Choroid plexus epithelial cell (primary cell): Measurements from ENCODE around the gene GPM6B.
A peak's percentile ranks its signal among the peaks of the same experiment; 100 is the strongest.

ENCODE experiments used
- DNase-seq: peaks from one replicate; pipeline ENCODE4 v3.0.0-alpha.2; 2010; ENCODE audit warnings: low read depth
- H3K4me3 ChIP-seq: 2 replicates; pipeline ENCODE4 v1.5.1; 2011; ENCODE audit warnings: low read depth, mild to moderate bottlenecking, control low read depth, low read length, moderate library complexity
- TF ChIP-seq, protein P1 (sequence below): conservative IDR thresholded peaks from 2 replicates; pipeline ENCODE4 v1.5.1; 2011; ENCODE audit warnings: low read depth, mild to moderate bottlenecking, control low read depth, inconsistent platforms, low read length, moderate library complexity

GPM6B gene

DNA sequence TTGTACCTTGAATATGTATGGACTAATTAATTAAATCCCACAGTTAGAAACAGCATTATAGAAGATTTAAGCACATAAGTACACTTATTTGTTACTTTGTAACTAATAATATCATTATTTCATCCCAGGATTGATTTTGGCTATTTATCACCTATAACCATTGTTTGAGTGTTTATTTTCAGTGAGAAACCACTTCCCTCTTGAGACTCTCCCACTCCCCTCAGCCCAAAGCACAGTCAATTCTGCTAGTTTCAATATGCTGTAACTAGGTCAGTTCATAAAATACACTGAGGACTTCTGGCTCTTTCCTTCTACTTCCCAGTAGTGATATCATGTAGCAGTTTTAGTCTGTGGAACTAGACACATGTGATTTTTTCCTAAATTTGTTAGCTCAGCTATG is 66.1 kb downstream of the GPM6B start:
- TF ChIP-seq, protein P1, sequence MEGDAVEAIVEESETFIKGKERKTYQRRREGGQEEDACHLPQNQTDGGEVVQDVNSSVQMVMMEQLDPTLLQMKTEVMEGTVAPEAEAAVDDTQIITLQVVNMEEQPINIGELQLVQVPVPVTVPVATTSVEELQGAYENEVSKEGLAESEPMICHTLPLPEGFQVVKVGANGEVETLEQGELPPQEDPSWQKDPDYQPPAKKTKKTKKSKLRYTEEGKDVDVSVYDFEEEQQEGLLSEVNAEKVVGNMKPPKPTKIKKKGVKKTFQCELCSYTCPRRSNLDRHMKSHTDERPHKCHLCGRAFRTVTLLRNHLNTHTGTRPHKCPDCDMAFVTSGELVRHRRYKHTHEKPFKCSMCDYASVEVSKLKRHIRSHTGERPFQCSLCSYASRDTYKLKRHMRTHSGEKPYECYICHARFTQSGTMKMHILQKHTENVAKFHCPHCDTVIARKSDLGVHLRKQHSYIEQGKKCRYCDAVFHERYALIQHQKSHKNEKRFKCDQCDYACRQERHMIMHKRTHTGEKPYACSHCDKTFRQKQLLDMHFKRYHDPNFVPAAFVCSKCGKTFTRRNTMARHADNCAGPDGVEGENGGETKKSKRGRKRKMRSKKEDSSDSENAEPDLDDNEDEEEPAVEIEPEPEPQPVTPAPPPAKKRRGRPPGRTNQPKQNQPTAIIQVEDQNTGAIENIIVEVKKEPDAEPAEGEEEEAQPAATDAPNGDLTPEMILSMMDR = no peak
- H3K4me3 ChIP-seq = no peak overlapping the region
- DNase-seq = no peak

DNA sequence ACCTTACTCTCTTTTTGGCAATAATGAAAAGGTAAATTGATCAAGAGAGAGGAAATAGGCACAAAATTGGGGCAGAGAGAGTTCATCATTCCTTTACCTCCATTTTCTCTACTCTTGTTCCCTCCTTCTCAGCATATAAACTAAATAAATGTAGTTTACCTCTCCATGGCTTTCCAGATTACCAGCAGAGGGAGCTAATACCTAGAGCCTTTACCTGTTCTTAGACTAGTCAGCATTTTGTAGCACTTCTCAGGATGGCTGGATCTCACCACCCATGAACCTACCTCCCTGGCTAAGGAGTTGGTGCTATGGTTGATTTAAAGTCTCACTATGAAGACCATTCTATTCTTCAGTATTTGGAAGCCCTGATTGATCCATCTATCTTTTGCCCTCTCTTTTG is 66.7 kb downstream of the GPM6B start:
- DNase-seq = peak; percentile 56
- TF ChIP-seq, protein P1 = peak; percentile 62
- no peak overlapping the region for H3K4me3 ChIP-seq

DNA sequence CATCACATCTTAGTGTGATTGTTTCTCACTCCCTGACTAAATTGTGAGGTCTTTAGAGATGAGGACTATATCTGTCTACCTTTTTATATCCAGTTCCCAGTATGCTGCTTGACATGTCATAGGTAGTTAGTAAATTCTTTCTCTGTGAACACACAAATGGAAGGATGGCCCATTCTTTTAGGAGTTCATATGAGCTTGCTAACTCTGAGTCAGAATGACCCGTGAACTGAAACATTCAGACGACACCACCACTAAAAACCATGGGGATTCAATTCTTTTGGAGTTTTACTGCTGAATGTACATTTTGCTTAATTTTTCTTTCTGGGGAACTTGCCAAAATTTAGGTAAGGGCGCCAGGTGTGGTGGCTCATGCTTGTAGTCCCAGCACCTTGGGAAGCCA is 68.4 kb downstream of the GPM6B start:
- TF ChIP-seq, protein P1 = no peak
- no peak overlapping the region for H3K4me3 ChIP-seq
- no peak for DNase-seq

DNA sequence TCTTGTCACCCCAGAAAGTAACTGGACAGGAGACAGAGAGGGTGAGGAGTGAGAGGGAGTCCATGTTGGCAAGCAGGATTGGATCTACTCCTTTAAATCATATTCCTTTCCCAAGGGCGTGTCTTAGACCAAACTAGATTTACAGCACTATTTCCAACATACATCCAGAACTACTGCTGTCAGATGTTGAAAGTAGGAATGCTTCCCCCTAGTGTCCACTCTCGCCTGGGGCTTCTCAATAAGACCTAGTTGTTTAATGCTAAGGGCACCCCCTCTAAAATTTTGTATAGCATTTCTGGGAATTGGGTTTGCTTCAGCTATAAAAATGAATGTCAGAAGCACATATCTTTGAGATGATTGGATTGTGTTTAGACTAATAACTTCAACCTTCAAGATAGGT is 69.1 kb downstream of the GPM6B start:
- H3K4me3 ChIP-seq = no peak overlapping the region
- TF ChIP-seq, protein P1 = peak; percentile 66
- peak; percentile 84 for DNase-seq

DNA sequence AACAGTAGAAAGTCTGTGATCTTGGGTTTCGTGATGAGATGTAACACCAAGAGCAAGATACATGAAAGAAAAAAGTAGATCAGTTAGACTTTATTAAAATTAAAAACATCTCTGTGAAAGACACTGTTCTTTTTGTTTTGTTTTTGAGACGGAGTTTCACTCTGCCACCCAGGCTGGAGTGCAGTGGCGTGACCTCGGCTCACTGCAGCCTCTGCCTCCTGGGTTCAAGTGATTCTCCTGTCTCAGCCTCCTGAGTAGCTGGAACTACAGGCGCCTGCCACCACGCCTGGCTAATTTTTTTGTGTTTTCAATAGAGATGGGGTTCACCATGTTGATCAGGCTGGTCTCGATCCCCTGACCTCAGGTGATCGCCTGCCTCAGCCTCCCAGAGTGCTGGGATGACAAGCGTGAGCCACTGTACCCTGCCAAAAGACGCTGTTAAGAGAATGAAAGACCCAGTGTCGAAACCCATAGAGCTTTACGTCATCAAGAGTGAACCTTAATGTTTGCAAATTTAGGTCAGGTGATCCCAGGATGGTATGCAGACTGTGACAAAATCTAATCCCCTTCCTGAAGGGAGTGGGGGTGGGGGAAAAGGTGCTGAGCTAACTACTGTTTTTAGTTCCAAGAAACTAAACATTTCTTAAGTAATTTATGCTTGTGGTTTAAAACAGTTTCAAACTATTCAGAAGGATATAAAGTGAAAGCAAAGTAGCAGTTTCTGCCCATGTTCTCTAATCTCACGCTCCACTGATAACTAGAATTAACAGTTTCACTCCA is 74.3 kb downstream of the GPM6B start:
- no peak overlapping the region for H3K4me3 ChIP-seq
- no peak for DNase-seq
- TF ChIP-seq, protein P1 = no peak

DNA sequence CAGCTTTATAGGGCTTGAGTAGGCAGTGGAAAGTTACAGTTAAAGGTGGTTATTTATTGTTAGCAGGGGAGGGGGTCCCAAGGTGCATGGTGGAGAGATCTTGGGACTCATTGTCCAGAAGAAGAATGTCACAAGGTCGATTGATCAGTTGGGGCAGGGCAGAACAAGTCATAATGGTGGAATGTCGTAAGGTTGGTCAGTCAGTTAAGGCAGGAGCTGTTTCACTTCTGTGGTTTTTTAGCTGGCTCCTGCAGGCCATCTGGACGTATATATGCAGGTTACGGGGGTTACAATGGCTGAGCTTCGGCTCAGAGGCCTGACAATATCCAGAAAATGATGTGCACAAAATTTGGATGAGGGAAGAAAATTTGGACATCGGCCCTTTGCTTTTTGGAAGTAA is 75.2 kb downstream of the GPM6B start:
- H3K4me3 ChIP-seq = no peak overlapping the region
- TF ChIP-seq, protein P1 = no peak
- no peak for DNase-seq
